H1 (cell line): ENCODE measurements around the gene EPHA8. TPM values are rescaled to one million over a fixed set of nuclear protein-coding genes. Genes with fewer than 3 reads are reported as not detected.

Source experiments
- CTCF ChIA-PET: fragments of 300-600 bp; sonication (Branson Sonifier 250); formaldehyde crosslinking; loops from one replicate; lab custom pipeline; 2021; ENCODE audit not compliant: partially characterized antibody; lab: Charles Lee
- POLR2A ChIA-PET: fragments of 300-600 bp; sonication (Branson Sonifier 250); formaldehyde crosslinking; loops from one replicate; lab custom pipeline; 2021; ENCODE audit warnings: inconsistent platforms; ENCODE audit not compliant: partially characterized antibody; lab: Charles Lee
- DNase-seq, 2 experiments: peaks; one replicate each; pipeline versions ENCODE4 v3.0.0 to v3.0.0-alpha.2; 2010 to 2022; ENCODE audit warnings: low spot score in 2 of 2, low read depth in 1 of 2, mixed read lengths in 1 of 2
- FAIRE-seq: peaks from 2 replicates; lab custom pipeline; 2011; peaks lifted over from hg19 to GRCh38; lab: Jason Lieb, UNC
- H2AFZ ChIP-seq: 2 replicates; pipeline ENCODE4 v1.8.1; 2012; ENCODE audit warnings: low read length, inconsistent platforms
- H2AK5ac ChIP-seq: 2 replicates; pipeline ENCODE4 v1.6.1; 2013; ENCODE audit warnings: low read depth, low read length
- H2BK120ac ChIP-seq: replicated peaks from 2 replicates; pipeline ENCODE3; 2013; ENCODE audit warnings: low read depth, low read length, inconsistent platforms
- H2BK12ac ChIP-seq: 2 replicates; pipeline ENCODE4 v1.6.1; 2013; ENCODE audit warnings: low read depth, low read length
- H2BK15ac ChIP-seq: 2 replicates; pipeline ENCODE4 v1.6.1; 2013; ENCODE audit warnings: low read length
- H2BK20ac ChIP-seq: 2 replicates; pipeline ENCODE4 v1.6.1; 2013; ENCODE audit warnings: low read length
- H2BK5ac ChIP-seq: 2 replicates; pipeline ENCODE4 v1.6.1; 2013; ENCODE audit warnings: low read depth, low read length
- H3K14ac ChIP-seq: 2 replicates; pipeline ENCODE4 v1.6.1; 2013; ENCODE audit warnings: inconsistent platforms; ENCODE audit not compliant: insufficient read length
- H3K18ac ChIP-seq: 2 replicates; pipeline ENCODE4 v1.6.1; 2013; ENCODE audit warnings: low read length; ENCODE audit errors: extremely low read depth
- H3K23ac ChIP-seq: 2 replicates; pipeline ENCODE4 v1.6.1; 2013; ENCODE audit warnings: inconsistent platforms; ENCODE audit not compliant: insufficient read length
- H3K23me2 ChIP-seq: 2 replicates; pipeline ENCODE4 v1.6.1; 2013; ENCODE audit warnings: low read depth, low read length
- H3K27ac ChIP-seq: 2 replicates; pipeline ENCODE4 v1.6.1; 2011; ENCODE audit warnings: low read depth, low read length, inconsistent platforms
- H3K27me3 ChIP-seq, 4 experiments: replicated peaks in 1 of 4; 1 replicate in 1 of 4; 2 replicates in 3 of 4; pipeline versions ENCODE4 v1.6.1 to v1.8.1; 2011 to 2013; ENCODE audit warnings: low read length in 3 of 4, mild to moderate bottlenecking in 3 of 4, inconsistent platforms in 2 of 4, mixed read lengths in 2 of 4, moderate library complexity in 1 of 4; ENCODE audit not compliant: control insufficient read depth in 3 of 4, insufficient read depth in 3 of 4; ENCODE audit errors: extremely low read depth in 1 of 4
- H3K36me3 ChIP-seq, 4 experiments: 2 replicates each; pipeline versions ENCODE4 v1.6.1 to v1.8.1; 2011 to 2013; ENCODE audit warnings: mild to moderate bottlenecking in 4 of 4, low read length in 3 of 4, moderate library complexity in 2 of 4, control low read depth in 1 of 4, inconsistent platforms in 1 of 4; ENCODE audit not compliant: insufficient read depth in 4 of 4, control insufficient read depth in 2 of 4
- H3K4ac ChIP-seq: replicated peaks from 2 replicates; pipeline ENCODE3; 2013; ENCODE audit warnings: low read length, low read depth, mixed read lengths, inconsistent platforms; ENCODE audit not compliant: insufficient read length
- H3K4me1 ChIP-seq, 4 experiments: replicated peaks in 1 of 4; 1 replicate in 1 of 4; 2 replicates in 3 of 4; pipeline versions ENCODE4 v1.6.1 to v1.8.1; 2011 to 2013; ENCODE audit warnings: low read length in 3 of 4, inconsistent platforms in 2 of 4, mixed read lengths in 1 of 4; ENCODE audit not compliant: insufficient read depth in 4 of 4, control insufficient read depth in 3 of 4
- H3K4me2 ChIP-seq, 2 experiments: 2 replicates each; pipeline versions ENCODE4 v1.6.1 to v1.8.1; 2011 to 2013; ENCODE audit warnings: low read depth in 2 of 2, low read length in 2 of 2, control low read depth in 1 of 2, inconsistent platforms in 1 of 2, mild to moderate bottlenecking in 1 of 2; ENCODE audit not compliant: insufficient read depth in 1 of 2
- H3K4me3 ChIP-seq, 4 experiments: fragments of 200-600, 300-600 bp in 1 of 4; sonication (generic), shearing (Covaris generic), sonication (Bioruptor Twin) in 1 of 4; 2 replicates each; pipeline versions ENCODE4 v1.5.1 to v1.8.1; 2011 to 2016; ENCODE audit warnings: low read length in 4 of 4, low read depth in 3 of 4, control low read depth in 2 of 4, inconsistent platforms in 2 of 4, mild to moderate bottlenecking in 2 of 4, mixed read lengths in 1 of 4, moderate library complexity in 1 of 4; ENCODE audit not compliant: insufficient read depth in 2 of 4; ENCODE audit errors: extremely low read depth in 1 of 4
- H3K56ac ChIP-seq: replicated peaks from 2 replicates; pipeline ENCODE3; 2013; ENCODE audit warnings: low read depth, mild to moderate bottlenecking, mixed read lengths, low read length, inconsistent platforms; ENCODE audit not compliant: insufficient read length
- H3K79me1 ChIP-seq: 2 replicates; pipeline ENCODE4 v1.6.1; 2013; ENCODE audit warnings: low read depth, low read length, control low read depth
- H3K79me2 ChIP-seq, 2 experiments: 2 replicates each; pipeline versions ENCODE4 v1.6.1 to v1.8.1; 2012 to 2013; ENCODE audit warnings: low read length in 2 of 2, mild to moderate bottlenecking in 2 of 2, inconsistent platforms in 1 of 2; ENCODE audit not compliant: insufficient read depth in 2 of 2, control insufficient read depth in 1 of 2
- H3K9ac ChIP-seq, 4 experiments: replicated peaks in 1 of 4; 1 replicate in 1 of 4; 2 replicates in 3 of 4; pipeline versions ENCODE4 v1.6.1 to v1.8.1; 2011 to 2013; ENCODE audit warnings: low read depth in 3 of 4, low read length in 3 of 4, control low read depth in 2 of 4, mild to moderate bottlenecking in 2 of 4, moderate library complexity in 2 of 4, inconsistent platforms in 1 of 4; ENCODE audit errors: extremely low read depth in 1 of 4
- H3K9me3 ChIP-seq, 2 experiments: 2 replicates each; pipeline versions ENCODE4 v1.6.1 to v1.8.1; 2012 to 2013; ENCODE audit warnings: mild to moderate bottlenecking in 2 of 2, moderate library complexity in 2 of 2, control low read depth in 1 of 2, inconsistent platforms in 1 of 2, low read depth in 1 of 2, low read length in 1 of 2, mixed read lengths in 1 of 2; ENCODE audit not compliant: insufficient read depth in 2 of 2
- H4K20me1 ChIP-seq, 2 experiments: replicated peaks in 1 of 2; 2 replicates each; pipeline versions ENCODE3 to v1.8.1; 2011 to 2013; ENCODE audit warnings: inconsistent platforms in 2 of 2, low read length in 2 of 2, mild to moderate bottlenecking in 1 of 2; ENCODE audit not compliant: insufficient read depth in 2 of 2, control insufficient read depth in 1 of 2
- H4K5ac ChIP-seq: 2 replicates; pipeline ENCODE4 v1.6.1; 2013; ENCODE audit warnings: low read length, low read depth, mixed read lengths, inconsistent platforms; ENCODE audit not compliant: insufficient read length
- H4K8ac ChIP-seq: 2 replicates; pipeline ENCODE4 v1.8.0; 2013; ENCODE audit warnings: mild to moderate bottlenecking, moderate library complexity, low read length, inconsistent platforms; ENCODE audit not compliant: insufficient read depth; ENCODE audit errors: extremely low read depth
- H4K91ac ChIP-seq: replicated peaks from 2 replicates; pipeline ENCODE3; 2013; ENCODE audit warnings: low read length, mixed read lengths, inconsistent platforms; ENCODE audit not compliant: insufficient read length
- ASH2L ChIP-seq: fragments of 200-600, 300-600 bp; sonication (generic); IDR thresholded peaks from one replicate; pipeline ENCODE4 v1.7.1; 2017; ENCODE audit warnings: low read length
- BACH1 ChIP-seq: IDR thresholded peaks from 2 replicates; pipeline ENCODE4 v1.6.1; 2012; ENCODE audit warnings: low read length, improper control_type of control experiment
- BRCA1 ChIP-seq: IDR thresholded peaks from 2 replicates; pipeline ENCODE4 v1.6.1; 2012; ENCODE audit warnings: low read depth, low read length, improper control_type of control experiment
- CHD2 ChIP-seq: IDR thresholded peaks from 2 replicates; pipeline ENCODE4 v1.6.1; 2012; ENCODE audit warnings: low read length, improper control_type of control experiment
- CTBP2 ChIP-seq: IDR thresholded peaks from 2 replicates; pipeline ENCODE4 v1.7.0; 2011; ENCODE audit warnings: borderline replicate concordance, mild to moderate bottlenecking, moderate library complexity, mixed read lengths, low read length; ENCODE audit not compliant: insufficient read depth, insufficient read length
- EZH2 ChIP-seq: fragments of 200-600 bp; sonication (generic); IDR thresholded peaks from 2 replicates; pipeline ENCODE4 v1.7.1; 2012; ENCODE audit warnings: low read depth, mild to moderate bottlenecking, moderate library complexity, low read length, inconsistent platforms; ENCODE audit not compliant: severe bottlenecking
- FOSL1 ChIP-seq: IDR thresholded peaks from 2 replicates; pipeline ENCODE4 v1.6.1; 2011; ENCODE audit warnings: mild to moderate bottlenecking, low read depth, low read length, moderate library complexity; ENCODE audit not compliant: insufficient read depth
- JUN ChIP-seq: IDR thresholded peaks from 2 replicates; pipeline ENCODE4 v1.6.1; 2011; ENCODE audit warnings: low read depth, mild to moderate bottlenecking, improper control_type of control experiment, low read length
- SP2 ChIP-seq: IDR thresholded peaks from 2 replicates; pipeline ENCODE4 v1.6.1; 2012; ENCODE audit warnings: mild to moderate bottlenecking, low read length, inconsistent platforms
- SP4 ChIP-seq: IDR thresholded peaks from 2 replicates; pipeline ENCODE4 v1.6.1; 2012; ENCODE audit warnings: low read length, inconsistent platforms
- SUZ12 ChIP-seq: fragments of 200-600 bp; sonication (generic); IDR thresholded peaks from 2 replicates; pipeline ENCODE4 v1.6.1; 2012; ENCODE audit warnings: mild to moderate bottlenecking, inconsistent platforms, low read length, moderate library complexity, mixed read lengths
- TEAD4 ChIP-seq: IDR thresholded peaks from 2 replicates; pipeline ENCODE4 v1.6.1; 2012; ENCODE audit warnings: low read depth, low read length, inconsistent platforms, mixed read lengths
- YY1 ChIP-seq: IDR thresholded peaks from 2 replicates; pipeline ENCODE4 v1.6.1; 2011; ENCODE audit warnings: low read depth, mild to moderate bottlenecking, low read length
- WGBS, 2 experiments: shearing (Covaris generic) in 1 of 2; methylation state at CpG; one replicate each; pipeline versions ENCODE4 v1.1.6 to v1.1.7; 2013 to 2015; ENCODE audit warnings: low lambda C conversion rate in 2 of 2, mixed read lengths in 2 of 2, inconsistent platforms in 1 of 2, low coverage in 1 of 2, missing lambda C conversion rate in 1 of 2; ENCODE audit not compliant: insufficient replicate concordance in 2 of 2, insufficient coverage in 1 of 2, insufficient read length in 1 of 2; ENCODE audit errors: extremely low coverage in 1 of 2, missing lambda C conversion rate in 1 of 2; 5-methylcytosine and 5-hydroxymethylcytosine counted together
- polyA plus RNA-seq, 7 experiments: library from polyadenylated mRNA; depleted of rRNA in 3 of 7; stranded (reverse) in 5 of 7; unstranded in 2 of 7; fragments of >200 nt in 5 of 7; fragments of 200-250 nt in 2 of 7; gene quantifications; 1 replicate in 5 of 7; 2 replicates in 1 of 7; 4 replicates in 1 of 7; pipeline versions ENCODE4 v1.2.1 to v1.2.3, GENCODE V29; 2011 to 2013; ENCODE audit warnings: missing spikeins in 2 of 7, mixed read lengths in 2 of 7
- total RNA-seq: library from RNA; stranded (reverse); fragmentation: NEBNext Ultra II Directional; extraction: Animal tissue kit (Norgen Biotek cat#: 25700); gene quantifications from 2 replicates; pipeline ENCODE4 v1.2.1, GENCODE V29; 2021

The EPHA8 gene
- total and polyA plus RNA-seq, 2 of the 8 experiments (the other 6 are each of a cell fraction or from before 2014, with no cell fraction given) = 4.0 to 8.4 TPM

- H3K56ac ChIP-seq = no peak overlapping the region
- peaks cover 0 to 2% of the 10 kb centered on the region in 2 experiments for H4K20me1 ChIP-seq
- no peaks in the 10 kb centered on the region for H3K79me1 ChIP-seq
- no peak overlapping the region for H2BK12ac ChIP-seq
- no peak overlapping the region for H4K8ac ChIP-seq
- ChIA-PET CTCF (interaction anchor here (0.9 to 5.2 kb wide), 8 partner anchors 12 to 404 kb away, joined by 3 to 70 read pairs (median 4); partner anchors contain the start of gene C1QC), POLR2A (no interaction called here)
- no peak overlapping the region for H2BK15ac ChIP-seq
- H3K18ac ChIP-seq = no peak overlapping the region
- no peak overlapping the region for H3K4me3 ChIP-seq
- H3K23me2 ChIP-seq = 0 out of 2 replicates have a peak, but pooled peaks cover 2% of the 10 kb centered on the region
- H4K91ac ChIP-seq = no peak overlapping the region
- no peak overlapping the region for H2BK120ac ChIP-seq
- no peak overlapping the region for H3K4ac ChIP-seq
- H3K9me3 ChIP-seq = no peaks in the 10 kb centered on the region
- no peak overlapping the region for H3K14ac ChIP-seq
- H3K27me3 ChIP-seq = no peaks in the 10 kb centered on the region
- no peak overlapping the region for H3K4me2 ChIP-seq
- no peaks in the 10 kb centered on the region for H3K79me2 ChIP-seq
- 80% methylated on average over 11 of the region's 11 CpGs; no CpG with 5 or more reads in 1 of the 2 experiments for WGBS, 2 experiments
- no peaks in the 10 kb centered on the region for H3K4me1 ChIP-seq
- peaks cover 0 to 25% (median 14%) of the 10 kb centered on the region in 4 experiments; a peak in 6 of 8 replicates for H3K36me3 ChIP-seq
- no peak overlapping the region for H3K23ac ChIP-seq
- H2AK5ac ChIP-seq = no peak overlapping the region
- no peak overlapping the region for H3K9ac ChIP-seq
- no peak overlapping the region for H2BK20ac ChIP-seq
- no peak for DNase-seq
- H2AFZ ChIP-seq = no peak overlapping the region
- FAIRE-seq = no peak
- H2BK5ac ChIP-seq = no peak overlapping the region
- no peak overlapping the region for H4K5ac ChIP-seq
- no peak overlapping the region for H3K27ac ChIP-seq
- TF ChIP-seq CHD2 (no peak), CTBP2 (no peak), ASH2L (no peak), SUZ12 (no peak), YY1 (no peak), SP2 (no peak), FOSL1 (no peak), SP4 (no peak), BRCA1 (no peak), JUN (no peak), BACH1 (no peak), TEAD4 (no peak), EZH2 (no peak)
Observed at GRCh38 chr1:22526098-22526497, 37.2 kb upstream of the EPHA8 start.
